A549 (cell line): ENCODE data around the gene TRAPPC2L.

Experiments
- CEBPB ChIP-seq, 2 experiments: fragments of >200 bp in 1 of 2; sonication (Bioruptor Twin) in 1 of 2; formaldehyde crosslinking in 1 of 2; IDR thresholded peaks; 2 replicates each; pipeline ENCODE4 v1.6.1; 2012 to 2016
- CHD4 ChIP-seq: fragments of 200-600 bp; sonication (generic); IDR thresholded peaks from 2 replicates; pipeline ENCODE4 v1.6.1; 2016; ENCODE audit warnings: antibody characterized with exemption, mild to moderate bottlenecking, borderline replicate concordance
- EP300 ChIP-seq, 2 experiments: fragments of >200 bp; sonication (Bioruptor Twin); formaldehyde crosslinking; IDR thresholded peaks; 2 replicates in 1 of 2; 3 replicates in 1 of 2; pipeline ENCODE4 v1.6.1; 2016 to 2017
- FOSB ChIP-seq: fragments of 250-450 bp; sonication (Bioruptor Pico); IDR thresholded peaks from 2 replicates; pipeline ENCODE4 v1.5.0; 2020; ENCODE audit warnings: mild to moderate bottlenecking, moderate library complexity
- FOSL2 ChIP-seq, 2 experiments: fragments of 450-650 bp in 1 of 2; fragments of >200 bp in 1 of 2; sonication (Bioruptor Twin) in 1 of 2; formaldehyde crosslinking; IDR thresholded peaks; 2 replicates each; pipeline versions ENCODE4 v1.5.0 to v1.6.1; 2016 to 2020; ENCODE audit warnings: mild to moderate bottlenecking in 1 of 2, moderate library complexity in 1 of 2
- GATA3 ChIP-seq: IDR thresholded peaks from 2 replicates; pipeline ENCODE4 v1.6.1; 2012; ENCODE audit warnings: borderline replicate concordance
- JUN ChIP-seq, 2 experiments: fragments of >200 bp; sonication (Bioruptor Twin); formaldehyde crosslinking; IDR thresholded peaks; 2 replicates in 1 of 2; 3 replicates in 1 of 2; pipeline ENCODE4 v1.6.1; 2016 to 2017
- MAFK ChIP-seq: fragments of 450-650 bp; IDR thresholded peaks from 2 replicates; pipeline ENCODE4 v1.6.1; 2014; ENCODE audit not compliant: partially characterized antibody
- MAX ChIP-seq: IDR thresholded peaks from 2 replicates; pipeline ENCODE4 v1.6.1; 2012
- POLR2A ChIP-seq: IDR thresholded peaks from 2 replicates; pipeline ENCODE4 v1.6.1; 2012; ENCODE audit warnings: mild to moderate bottlenecking, low read length
- RARB ChIP-seq: fragments of 250-450 bp; sonication (Bioruptor Pico); IDR thresholded peaks from 2 replicates; pipeline ENCODE4 v1.8.0; 2021; ENCODE audit warnings: mild to moderate bottlenecking, moderate library complexity
- TFCP2L1 ChIP-seq: fragments of 250-450 bp; sonication (Bioruptor Pico); IDR thresholded peaks from 2 replicates; pipeline ENCODE4 v1.5.0; 2021; ENCODE audit warnings: mild to moderate bottlenecking
- TF ChIP-seq, protein P1 (sequence below): IDR thresholded peaks from 2 replicates; pipeline ENCODE4 v1.6.1; 2012
- TF ChIP-seq, protein P2 (sequence below): fragments of >200 bp; sonication (Bioruptor Twin); formaldehyde crosslinking; IDR thresholded peaks from 3 replicates; pipeline ENCODE4 v1.5.1; 2016

- TF ChIP-seq, protein P1, sequence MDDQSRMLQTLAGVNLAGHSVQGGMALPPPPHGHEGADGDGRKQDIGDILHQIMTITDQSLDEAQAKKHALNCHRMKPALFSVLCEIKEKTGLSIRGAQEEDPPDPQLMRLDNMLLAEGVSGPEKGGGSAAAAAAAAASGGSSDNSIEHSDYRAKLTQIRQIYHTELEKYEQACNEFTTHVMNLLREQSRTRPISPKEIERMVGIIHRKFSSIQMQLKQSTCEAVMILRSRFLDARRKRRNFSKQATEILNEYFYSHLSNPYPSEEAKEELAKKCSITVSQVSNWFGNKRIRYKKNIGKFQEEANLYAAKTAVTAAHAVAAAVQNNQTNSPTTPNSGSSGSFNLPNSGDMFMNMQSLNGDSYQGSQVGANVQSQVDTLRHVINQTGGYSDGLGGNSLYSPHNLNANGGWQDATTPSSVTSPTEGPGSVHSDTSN, result no peak
- no peak for TF ChIP-seq FOSB
- no peak for TF ChIP-seq EP300 (IDR thresholded peaks at IDR 0.05)
- TF ChIP-seq MAX, result no peak
- no peak for TF ChIP-seq JUN (IDR thresholded peaks at IDR 0.05)
- TF ChIP-seq, protein P2, sequence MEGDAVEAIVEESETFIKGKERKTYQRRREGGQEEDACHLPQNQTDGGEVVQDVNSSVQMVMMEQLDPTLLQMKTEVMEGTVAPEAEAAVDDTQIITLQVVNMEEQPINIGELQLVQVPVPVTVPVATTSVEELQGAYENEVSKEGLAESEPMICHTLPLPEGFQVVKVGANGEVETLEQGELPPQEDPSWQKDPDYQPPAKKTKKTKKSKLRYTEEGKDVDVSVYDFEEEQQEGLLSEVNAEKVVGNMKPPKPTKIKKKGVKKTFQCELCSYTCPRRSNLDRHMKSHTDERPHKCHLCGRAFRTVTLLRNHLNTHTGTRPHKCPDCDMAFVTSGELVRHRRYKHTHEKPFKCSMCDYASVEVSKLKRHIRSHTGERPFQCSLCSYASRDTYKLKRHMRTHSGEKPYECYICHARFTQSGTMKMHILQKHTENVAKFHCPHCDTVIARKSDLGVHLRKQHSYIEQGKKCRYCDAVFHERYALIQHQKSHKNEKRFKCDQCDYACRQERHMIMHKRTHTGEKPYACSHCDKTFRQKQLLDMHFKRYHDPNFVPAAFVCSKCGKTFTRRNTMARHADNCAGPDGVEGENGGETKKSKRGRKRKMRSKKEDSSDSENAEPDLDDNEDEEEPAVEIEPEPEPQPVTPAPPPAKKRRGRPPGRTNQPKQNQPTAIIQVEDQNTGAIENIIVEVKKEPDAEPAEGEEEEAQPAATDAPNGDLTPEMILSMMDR, result no peak
- TF ChIP-seq CHD4, result no peak
- no peak for TF ChIP-seq CEBPB (IDR thresholded peaks at IDR 0.05)
- no peak for TF ChIP-seq GATA3
- no peak for TF ChIP-seq POLR2A
- TF ChIP-seq MAFK, result no peak
- TF ChIP-seq RARB (CRISPR knock-in tag), result no peak
- TF ChIP-seq TFCP2L1 (CRISPR knock-in tag), result no peak
- TF ChIP-seq FOSL2 (IDR thresholded peaks at IDR 0.05), result no peak
- TF ChIP-seq FOSL2 (CRISPR knock-in tag; IDR thresholded peaks at IDR 0.05), result no peak
These were observed 13.9 kb downstream of the TRAPPC2L start for GRCh38 chr16:88870608-88871348.
